GM18526 (cell line): ENCODE measurements around the gene PLCD4.

Experiments
- POLR2A ChIP-seq: IDR thresholded peaks from 3 replicates; pipeline ENCODE4 v1.6.1; 2011; ENCODE audit not compliant: insufficient read length; ENCODE audit errors: extremely low read depth

PLCD4 gene

DNA sequence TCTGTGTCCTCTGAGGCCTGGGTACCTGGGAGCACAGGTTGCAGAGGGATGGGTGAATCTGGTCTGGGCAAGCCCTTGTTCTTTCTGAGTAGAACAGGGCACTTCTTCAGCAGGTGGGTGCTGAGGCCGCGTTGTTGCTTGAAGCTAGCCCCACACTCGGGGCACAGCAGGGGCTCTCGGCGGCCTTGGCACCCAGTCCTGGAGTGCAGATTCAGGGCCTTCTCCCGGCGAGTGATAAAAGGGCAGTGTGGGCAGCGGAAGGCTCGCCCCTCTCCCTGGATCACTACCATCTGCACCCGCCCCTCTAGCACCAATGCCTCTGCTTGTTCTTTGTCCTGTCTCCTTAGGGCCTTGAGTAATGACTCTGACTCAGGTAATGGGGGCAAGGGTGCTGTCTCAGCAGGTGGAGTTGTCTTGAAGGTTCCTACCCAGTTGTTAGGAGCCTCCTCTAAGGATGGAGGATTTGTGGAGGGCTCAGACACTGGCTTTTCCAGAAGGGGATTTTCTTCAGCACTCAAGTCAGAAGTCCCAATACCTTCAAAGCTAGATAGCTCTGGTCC, 36.1 kb downstream of the PLCD4 start:
- TF ChIP-seq POLR2A: no peak

DNA sequence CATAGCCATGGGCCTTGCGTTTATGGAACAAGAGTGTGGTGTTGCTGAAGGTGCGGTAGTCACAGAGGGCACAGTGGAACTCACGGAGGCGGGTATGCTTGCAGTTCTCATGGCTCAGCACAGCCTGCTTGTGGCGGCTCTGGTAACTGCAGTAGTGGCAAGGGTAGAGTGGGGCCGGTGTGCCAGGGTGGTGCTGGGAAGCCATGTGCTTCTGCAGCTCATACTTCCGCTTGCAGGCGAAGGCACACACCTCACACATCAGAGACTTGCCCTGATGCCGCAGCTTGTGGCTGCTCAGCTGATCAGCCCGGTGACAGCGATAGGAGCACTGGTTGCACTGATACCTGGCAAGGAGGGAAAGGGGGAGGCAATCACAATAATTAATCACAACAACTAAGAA, 37.0 kb downstream of the PLCD4 start:
- no peak for TF ChIP-seq POLR2A

DNA sequence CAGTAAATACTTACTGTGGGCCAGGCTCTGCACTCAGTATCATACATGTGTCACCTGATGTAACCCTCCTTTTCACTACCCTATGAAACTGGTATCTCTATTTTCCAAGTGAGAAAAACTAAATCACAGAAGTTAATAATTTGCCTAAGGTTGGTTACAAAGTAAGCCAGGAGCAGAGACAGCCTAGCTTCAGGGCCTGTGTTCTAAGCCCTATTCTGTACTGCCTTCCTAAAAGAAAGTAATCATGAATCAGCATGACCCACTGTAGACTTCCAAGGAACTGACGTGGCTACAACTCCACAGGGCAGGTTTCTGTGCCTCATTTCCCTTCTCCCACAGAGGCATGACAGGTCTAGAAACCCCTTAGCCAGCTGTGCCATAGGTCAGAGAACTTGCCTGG, 37.4 kb downstream of the PLCD4 start:
- no peak for TF ChIP-seq POLR2A

DNA sequence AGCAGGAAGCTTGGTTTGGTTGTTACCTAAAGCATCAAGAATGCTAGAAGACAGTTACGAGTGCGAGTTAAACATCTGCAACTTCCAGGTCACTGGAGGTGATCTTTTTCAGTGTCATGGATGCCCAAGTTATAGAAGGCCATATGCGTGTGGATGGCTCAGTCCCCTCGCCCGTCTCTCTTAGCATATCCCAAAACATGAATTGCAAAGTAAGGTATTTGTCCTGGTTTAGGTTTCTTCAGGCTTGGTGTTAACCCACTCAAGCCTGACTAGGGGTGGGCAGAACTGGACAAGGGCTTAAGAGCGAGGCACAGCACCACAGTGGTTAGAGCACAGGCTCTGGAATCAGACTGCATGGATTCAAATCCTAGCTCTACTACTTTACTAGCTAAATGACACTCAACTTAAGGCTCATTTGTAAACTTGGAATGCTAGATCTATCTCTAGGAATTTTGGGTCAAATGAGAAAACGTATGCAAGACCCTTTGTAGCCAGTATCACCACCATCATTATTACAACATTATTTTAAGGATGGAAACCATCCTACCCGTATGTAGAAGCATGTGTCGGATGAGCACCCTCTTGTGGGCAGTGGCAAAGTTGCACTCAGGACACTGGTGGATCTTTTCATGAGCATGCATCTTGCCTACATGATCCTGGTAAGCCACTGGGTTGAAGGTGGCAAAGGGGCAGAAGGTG, 40.5 kb downstream of the PLCD4 start:
- no peak for TF ChIP-seq POLR2A

DNA sequence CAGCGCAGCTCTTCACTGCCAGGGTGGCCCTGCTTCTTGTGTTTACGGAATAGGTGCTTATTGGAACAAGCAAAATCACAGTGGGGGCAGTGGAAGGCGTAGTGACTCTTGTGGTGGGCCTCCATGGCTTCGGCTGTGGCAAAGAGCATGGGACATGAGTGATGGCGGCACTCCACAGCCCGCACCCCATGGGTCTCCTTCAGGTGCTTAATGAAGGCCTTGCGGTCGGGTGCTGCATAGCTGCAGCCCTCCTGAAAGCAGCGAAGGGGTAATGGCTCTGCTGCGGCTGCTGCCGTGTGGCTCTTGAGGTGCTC, 41.0 kb downstream of the PLCD4 start:
- no peak for TF ChIP-seq POLR2A

DNA sequence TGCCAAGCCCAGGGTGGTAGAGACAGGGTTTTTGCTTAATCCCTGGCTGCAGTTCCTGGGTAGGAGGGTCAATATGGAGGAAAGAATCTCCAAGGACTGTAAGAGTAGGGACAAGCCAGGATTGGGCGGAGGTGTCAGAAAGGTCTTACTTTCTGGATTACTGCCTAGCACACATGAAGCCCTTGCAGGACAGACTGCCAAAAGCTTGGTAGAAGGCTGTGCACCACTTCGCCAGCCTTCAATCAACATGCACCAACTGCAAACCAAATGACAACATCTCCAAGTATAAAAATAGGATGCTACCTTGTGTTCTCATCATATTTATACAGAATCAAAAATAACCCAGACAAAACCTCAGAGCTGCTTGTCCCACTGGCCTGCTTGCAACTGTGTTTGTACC, 48.1 kb downstream of the PLCD4 start:
- TF ChIP-seq POLR2A: no peak

DNA sequence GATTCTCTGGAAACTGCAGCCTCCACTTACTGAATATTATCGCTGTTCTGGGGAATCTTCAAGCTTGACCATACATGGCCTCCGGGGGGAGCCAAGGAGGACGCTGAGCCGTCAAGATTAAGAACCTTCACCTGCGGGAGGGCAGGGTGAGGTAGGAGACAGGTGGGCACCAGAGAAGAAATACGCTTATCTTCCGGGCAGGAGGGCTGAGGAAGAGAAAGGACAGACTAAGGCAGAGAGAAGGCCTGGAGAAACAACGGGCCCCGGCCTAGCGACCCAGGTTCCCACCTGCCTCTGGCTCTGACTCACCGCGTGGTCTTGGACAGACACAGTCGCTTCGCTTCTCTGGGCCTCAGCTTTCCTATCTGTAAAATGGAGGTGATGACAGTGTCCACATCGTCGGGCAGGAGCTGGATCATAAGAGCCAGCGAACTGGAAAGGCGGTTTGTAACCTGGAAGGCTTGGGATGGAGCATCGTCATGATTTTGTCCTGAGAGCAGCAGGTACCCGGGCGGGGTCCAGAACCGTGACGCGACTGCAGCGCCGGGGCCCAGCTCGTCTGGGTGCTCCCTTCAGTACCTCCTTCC, 51.1 kb downstream of the PLCD4 start:
- TF ChIP-seq POLR2A: no peak

- TF ChIP-seq POLR2A: peak; percentile 61
Observed at GRCh38 chr2:218659258-218659987, 51.7 kb downstream of the PLCD4 start, which contains the start of the genes BCS1L and ZNF142. BCS1L (plus strand) TSS chr2:218659683; CDS start chr2:218660988, 1,305 bp downstream. ZNF142 (minus strand) TSS chr2:218659623; CDS start chr2:218656429, 3,194 bp downstream.

DNA sequence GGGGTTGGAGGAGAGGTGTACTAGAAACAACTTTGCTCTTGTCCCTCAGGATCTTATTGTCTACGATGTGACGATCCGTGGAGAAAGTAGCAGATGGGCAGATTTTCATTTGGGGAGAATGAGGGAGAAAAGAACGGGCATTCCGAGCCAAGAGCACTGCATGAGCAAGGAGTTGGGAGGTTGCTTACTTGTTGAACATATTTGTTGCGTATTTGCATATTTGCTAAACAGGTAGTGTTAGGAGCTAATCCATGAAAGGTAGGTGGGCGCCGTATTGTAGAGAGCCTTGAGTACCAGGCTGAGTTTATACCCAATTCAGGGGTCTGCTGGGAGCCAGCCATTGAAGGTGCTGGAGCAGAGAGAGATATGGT, 52.3 kb downstream of the PLCD4 start:
- no peak for TF ChIP-seq POLR2A

GRCh38 chr2:218662377-218662776, 54.7 kb downstream of the PLCD4 start:
- TF ChIP-seq POLR2A: no peak

DNA sequence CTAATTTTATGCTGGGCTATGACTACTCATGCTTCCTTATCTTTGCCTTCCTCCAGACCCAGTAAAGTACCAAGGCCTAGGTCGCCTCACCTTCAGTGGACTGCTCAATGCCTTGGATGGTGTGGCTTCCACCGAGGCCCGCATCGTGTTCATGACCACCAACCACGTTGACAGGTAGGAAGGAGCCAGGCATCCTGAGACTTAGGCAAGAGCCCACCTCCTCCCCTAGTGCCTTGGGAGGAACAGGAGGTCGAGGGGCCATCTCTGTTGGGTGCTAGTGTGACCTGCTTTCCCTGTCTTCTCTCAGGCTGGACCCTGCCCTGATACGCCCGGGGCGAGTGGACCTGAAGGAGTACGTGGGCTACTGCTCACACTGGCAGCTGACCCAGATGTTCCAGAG, 55.1 kb downstream of the PLCD4 start:
- no peak for TF ChIP-seq POLR2A

- no peak for TF ChIP-seq POLR2A
Observed at GRCh38 chr2:218663901-218664300, 56.2 kb downstream of the PLCD4 start.

GRCh38 chr2:218664653-218665052, 57.0 kb downstream of the PLCD4 start:
- TF ChIP-seq POLR2A: no peak

- no peak for TF ChIP-seq POLR2A
Observed at GRCh38 chr2:218671097-218671653, 63.5 kb downstream of the PLCD4 start.

- TF ChIP-seq POLR2A: peak; percentile 79
Observed at GRCh38 chr2:218671654-218672566, 64.2 kb downstream of the PLCD4 start, which contains the start of the genes RNF25 and STK36. RNF25 (minus strand) TSS chr2:218672002; CDS start chr2:218671970, 32 bp downstream. STK36 (plus strand) TSS chr2:218672086; CDS start chr2:218672830, 744 bp downstream.

GRCh38 chr2:218679119-218679518, 71.4 kb downstream of the PLCD4 start:
- TF ChIP-seq POLR2A: no peak
